Body of pancreas (tissue), 4 donors: ENCODE data around the gene BTBD9. TPM values are rescaled to one million over a fixed set of nuclear protein-coding genes. Genes with fewer than 3 reads are reported as not detected.

Experiments
- ATAC-seq: fragments of 150-250 bp; one replicate; pipeline ENCODE4 v1.9.1; 2016
- DNase-seq, 4 donors: peaks; one replicate each; pipeline ENCODE4 v3.0.0-alpha.2; 2019
- H3K27ac ChIP-seq, 4 donors: fragments of 200-600 bp; sonication (generic); 1 replicate in 3 of 4; 2 replicates in 1 of 4; pipeline versions ENCODE4 v1.5.1 to v1.6.1; 2016 to 2019; ENCODE audit warnings: mild to moderate bottlenecking in 1 of 4, mixed read lengths in 1 of 4, moderate library complexity in 1 of 4
- H3K27me3 ChIP-seq, 2 donors: fragments of 200-600 bp; sonication (generic); one replicate each; pipeline ENCODE4 v1.6.0; 2016; ENCODE audit warnings: mild to moderate bottlenecking in 1 of 2
- H3K36me3 ChIP-seq, 2 donors: fragments of 200-600 bp; sonication (generic); replicated peaks in 1 of 2; 2 replicates each; pipeline ENCODE4 v1.5.1; 2016; ENCODE audit warnings: low read depth in 2 of 2; ENCODE audit not compliant: insufficient read depth in 1 of 2
- H3K4me1 ChIP-seq: fragments of 200-600 bp; sonication (generic); one replicate; pipeline ENCODE4 v1.6.0; 2016
- H3K4me3 ChIP-seq, 2 donors: fragments of 200-600 bp; sonication (generic); 1 replicate in 1 of 2; 2 replicates in 1 of 2; pipeline ENCODE4 v1.5.1; 2016 to 2019
- H3K9me3 ChIP-seq, 3 donors: fragments of 200-600 bp; sonication (generic); 1 replicate in 2 of 3; 2 replicates in 1 of 3; pipeline ENCODE4 v1.5.1; 2016
- CTCF ChIP-seq, 7 experiments: fragments of 450-650 bp in 4 of 7; fragments of 200-600 bp in 3 of 7; sonication (generic) in 3 of 7; IDR thresholded peaks; one replicate each; pipeline ENCODE4 v1.5.1; 2016 to 2019; ENCODE audit warnings: antibody characterized with exemption in 7 of 7
- POLR2A ChIP-seq, 3 donors: fragments of 450-650 bp; IDR thresholded peaks; one replicate each; pipeline ENCODE4 v1.6.1; 2016; ENCODE audit warnings: antibody characterized with exemption in 3 of 3, mild to moderate bottlenecking in 2 of 3
- WGBS, 2 donors: methylation state at CpG; one replicate each; pipeline ENCODE4 v1.1.5; 2017; 5-methylcytosine and 5-hydroxymethylcytosine counted together
- intact Hi-C: fragments of 100-400 bp; cut with DNase I; formaldehyde crosslinking; loops from one replicate; pipeline ENCODE4 v1.15.1; 2023
- total RNA-seq, 2 donors: library from RNA; depleted of rRNA; stranded (reverse); fragments of >200 nt; gene quantifications; one replicate each; pipeline ENCODE4 v1.1.0, GENCODE V29; 2016

BTBD9 gene
- total RNA-seq, 2 donors from 2014 or later = 11.9 to 29.3 TPM

DNA sequence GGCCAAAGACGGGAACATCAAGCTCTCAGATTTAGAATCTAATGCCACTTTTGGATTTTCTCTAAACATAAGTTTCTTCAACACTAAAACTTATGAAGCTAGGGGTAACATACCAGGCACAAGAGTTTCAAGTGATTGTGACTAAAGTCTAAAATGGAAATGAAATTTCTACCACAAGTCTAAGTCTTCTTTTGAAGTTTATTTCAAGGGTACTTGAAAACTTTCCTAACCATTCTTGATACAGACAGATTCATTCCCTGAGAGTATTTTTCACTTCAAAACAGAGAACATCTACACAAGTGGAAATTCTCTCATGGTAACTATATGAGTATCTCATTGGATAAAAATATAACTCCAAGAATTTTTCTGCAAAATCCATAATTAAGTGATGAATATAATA lies 56.2 kb downstream of the BTBD9 start:
- intact Hi-C loops = no loop called here
- Histone ChIP-seq H3K27me3 (no peaks in the 10 kb centered on the region), H3K9me3 (no peaks in the 10 kb centered on the region), H3K4me3 (no peak overlapping the region), H3K4me1 (no peaks in the 10 kb centered on the region), H3K36me3 (peaks cover 0 to 2% of the 10 kb centered on the region in 2 donors), H3K27ac (no peak overlapping the region)
- TF ChIP-seq CTCF (IDR thresholded peaks at IDR 0.05) (no peak), POLR2A (IDR thresholded peaks at IDR 0.05) (no peak)
- DNase-seq (no peak), ATAC-seq (no peak)
- WGBS, 2 donors = 91 to 94% methylated on average over 1 of the region's 1 CpG

DNA sequence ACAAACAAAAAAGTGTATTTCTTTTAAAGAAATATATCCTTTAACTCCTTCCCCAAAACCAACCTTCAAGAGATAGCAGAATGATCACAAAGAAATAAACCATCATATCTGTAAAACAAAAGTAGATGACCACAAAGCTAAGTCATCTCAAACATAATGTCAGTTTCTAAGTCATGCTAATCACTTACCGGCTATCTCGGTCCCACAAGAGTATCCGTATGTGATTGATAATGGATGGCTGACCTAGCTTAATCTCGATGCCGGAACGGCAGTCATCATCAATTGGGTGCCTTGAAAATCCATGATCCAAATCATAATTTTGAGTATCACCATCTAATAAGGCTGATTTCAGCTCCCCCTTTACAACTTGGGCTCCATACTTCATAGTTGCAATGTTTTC lies 59.7 kb downstream of the BTBD9 start:
- H3K9me3 ChIP-seq = no peaks in the 10 kb centered on the region
- intact Hi-C loops = no loop called here
- DNase-seq (no peak), ATAC-seq (no peak)
- H3K4me3 ChIP-seq = no peak overlapping the region
- H3K4me1 ChIP-seq = no peaks in the 10 kb centered on the region
- WGBS, 2 donors = 92 to 94% methylated on average over 6 of the region's 6 CpGs
- no peaks in the 10 kb centered on the region for H3K27me3 ChIP-seq
- H3K36me3 ChIP-seq = peaks cover 0 to 2% of the 10 kb centered on the region in 2 donors
- no peak overlapping the region for H3K27ac ChIP-seq
- TF ChIP-seq CTCF (IDR thresholded peaks at IDR 0.05) = no peak
- TF ChIP-seq POLR2A (IDR thresholded peaks at IDR 0.05) = no peak

DNA sequence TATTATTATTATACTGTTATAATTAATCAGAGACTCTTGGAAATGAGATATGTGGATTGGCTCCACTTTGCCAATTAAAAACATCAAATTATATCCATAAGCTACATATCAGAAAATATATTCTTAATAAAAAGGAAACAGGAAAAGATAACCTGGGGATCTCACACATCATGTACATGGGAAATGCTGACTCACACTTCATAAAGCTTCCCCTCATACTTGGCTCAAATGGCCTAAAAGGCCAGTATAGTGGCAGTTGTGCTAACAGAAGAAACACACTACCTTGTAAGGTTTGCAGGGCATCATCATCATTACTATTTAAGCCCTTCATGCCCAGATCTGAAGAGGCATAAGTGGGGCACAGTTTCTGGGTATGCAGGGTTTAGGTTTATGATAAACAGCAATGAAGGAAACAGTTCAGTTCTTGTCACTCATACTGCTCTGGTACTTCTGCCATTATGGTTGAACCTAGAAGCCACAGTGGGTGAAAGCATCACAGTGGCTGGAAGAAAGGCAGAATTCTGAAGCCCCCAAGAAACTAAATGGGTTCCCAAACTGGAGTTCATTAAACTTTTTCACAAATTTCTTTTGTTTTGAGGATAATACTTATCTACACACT lies 60.6 kb downstream of the BTBD9 start:
- H3K27ac ChIP-seq = no peak overlapping the region
- DNase-seq (no peak), ATAC-seq (no peak)
- H3K4me3 ChIP-seq = no peak overlapping the region
- peaks cover 0 to 2% of the 10 kb centered on the region in 2 donors for H3K36me3 ChIP-seq
- intact Hi-C loops = no loop called here
- no peak for TF ChIP-seq CTCF (IDR thresholded peaks at IDR 0.05)
- no peak for TF ChIP-seq POLR2A (IDR thresholded peaks at IDR 0.05)
- H3K27me3 ChIP-seq = no peaks in the 10 kb centered on the region
- no peaks in the 10 kb centered on the region for H3K9me3 ChIP-seq
- H3K4me1 ChIP-seq = no peaks in the 10 kb centered on the region

- H3K27me3 ChIP-seq = no peaks in the 10 kb centered on the region
- no peaks in the 10 kb centered on the region for H3K4me1 ChIP-seq
- no peak for TF ChIP-seq CTCF (IDR thresholded peaks at IDR 0.05)
- no peak for TF ChIP-seq POLR2A (IDR thresholded peaks at IDR 0.05)
- no peak overlapping the region for H3K4me3 ChIP-seq
- no peak for ATAC-seq
- peaks cover 0 to 2% of the 10 kb centered on the region in 2 donors for H3K36me3 ChIP-seq
- H3K9me3 ChIP-seq = no peaks in the 10 kb centered on the region
- H3K27ac ChIP-seq = no peak overlapping the region
- intact Hi-C loops = no loop called here
- 43 to 45% methylated on average over 6 of the region's 6 CpGs for WGBS, 2 donors
- no peak for DNase-seq
Measured at GRCh38 chr6:38578075-38578474, 61.7 kb downstream of the BTBD9 start.

DNA sequence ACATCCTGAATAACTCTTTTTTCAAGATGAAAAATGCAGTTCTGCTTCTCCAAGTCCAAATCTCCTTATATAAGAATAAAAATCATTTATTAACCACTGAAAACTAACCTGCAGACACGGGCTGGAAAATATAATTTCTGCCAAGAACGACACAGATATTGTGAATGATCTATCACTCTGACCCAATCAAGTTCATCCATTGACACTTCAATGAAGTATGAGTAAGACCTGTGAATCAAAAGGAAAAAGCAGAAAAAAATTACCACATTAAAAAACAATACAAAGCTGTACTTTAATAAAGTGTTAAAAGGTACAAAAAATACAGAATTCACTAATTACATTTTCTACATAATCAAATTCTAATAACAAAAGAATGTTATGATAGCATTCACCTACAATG lies 62.2 kb downstream of the BTBD9 start:
- peaks cover 0 to 2% of the 10 kb centered on the region in 2 donors for H3K36me3 ChIP-seq
- DNase-seq = no peak
- WGBS, 2 donors = 26 to 38% methylated on average over 2 of the region's 2 CpGs
- no peaks in the 10 kb centered on the region for H3K4me1 ChIP-seq
- no peak for ATAC-seq
- H3K4me3 ChIP-seq = no peak overlapping the region
- no peaks in the 10 kb centered on the region for H3K27me3 ChIP-seq
- intact Hi-C loops = no loop called here
- no peak for TF ChIP-seq CTCF (IDR thresholded peaks at IDR 0.05)
- no peak for TF ChIP-seq POLR2A (IDR thresholded peaks at IDR 0.05)
- H3K27ac ChIP-seq = no peak overlapping the region
- no peaks in the 10 kb centered on the region for H3K9me3 ChIP-seq
